GDM1 (cell line): Measurements from ENCODE around the gene MAB21L3.

Experiments
- DNase-seq: peaks from one replicate; lab custom pipeline; 2025; lab: John Stamatoyannopoulos, UW

The MAB21L3 gene

DNA sequence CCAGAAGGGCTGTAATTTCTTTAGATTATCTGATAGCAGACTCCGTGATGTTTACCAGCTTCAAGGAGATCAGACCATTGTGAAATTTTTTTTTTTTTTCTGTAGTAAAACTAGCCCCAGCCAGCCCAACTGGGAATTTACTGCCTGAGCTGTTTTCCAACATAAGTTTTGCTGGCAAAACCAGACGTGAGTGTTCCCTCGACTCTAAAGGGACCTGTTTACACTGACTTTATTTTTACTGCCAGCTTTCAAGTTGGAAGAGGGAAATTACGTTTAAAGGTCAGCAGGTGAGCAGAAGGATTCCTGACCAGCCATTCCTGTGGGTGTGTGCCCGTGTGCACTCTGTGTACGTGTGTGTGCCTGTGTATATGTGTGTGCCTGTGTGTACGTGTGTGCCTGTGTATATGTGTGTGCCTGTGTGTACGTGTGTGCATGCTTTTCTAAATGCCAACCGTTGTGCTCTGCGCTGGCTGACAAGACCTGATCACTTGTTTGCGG lies 374 bp downstream of the MAB21L3 start:
- DNase-seq: no peak

DNA sequence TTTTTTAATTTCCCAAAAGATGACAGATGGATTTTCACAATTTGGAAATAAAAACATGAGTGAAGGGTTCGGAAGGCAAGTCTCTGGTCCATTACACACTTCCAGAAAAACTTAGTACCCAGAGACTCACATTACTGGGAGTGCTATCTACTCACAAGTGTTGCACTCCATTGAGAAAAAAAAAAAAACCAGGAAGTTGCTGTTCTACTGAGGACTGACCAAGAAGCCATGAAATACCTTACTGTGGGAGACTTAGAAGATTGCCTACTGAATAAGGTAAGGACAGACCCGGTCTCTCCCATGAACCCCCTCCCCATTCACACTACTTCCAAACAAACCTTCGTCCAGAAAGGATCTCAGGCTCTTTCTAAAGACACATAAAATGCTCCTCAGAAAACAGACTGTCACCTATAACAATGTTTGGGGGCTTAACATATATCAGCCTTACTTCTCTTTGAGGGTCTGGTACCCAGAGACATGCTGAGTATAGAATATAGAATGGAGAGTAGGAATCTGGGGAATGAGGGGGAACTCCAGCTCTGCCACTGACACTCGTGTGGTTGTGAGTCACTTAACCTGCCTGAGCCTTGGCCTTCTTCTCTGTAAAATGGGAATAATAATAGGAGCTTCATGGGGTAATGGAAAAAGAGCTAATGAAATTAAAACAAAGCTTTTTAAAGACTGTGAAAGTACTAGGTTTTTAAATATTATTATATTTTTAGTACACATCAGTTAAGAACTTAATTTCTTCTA lies 1.4 kb downstream of the MAB21L3 start:
- no peak for DNase-seq

DNA sequence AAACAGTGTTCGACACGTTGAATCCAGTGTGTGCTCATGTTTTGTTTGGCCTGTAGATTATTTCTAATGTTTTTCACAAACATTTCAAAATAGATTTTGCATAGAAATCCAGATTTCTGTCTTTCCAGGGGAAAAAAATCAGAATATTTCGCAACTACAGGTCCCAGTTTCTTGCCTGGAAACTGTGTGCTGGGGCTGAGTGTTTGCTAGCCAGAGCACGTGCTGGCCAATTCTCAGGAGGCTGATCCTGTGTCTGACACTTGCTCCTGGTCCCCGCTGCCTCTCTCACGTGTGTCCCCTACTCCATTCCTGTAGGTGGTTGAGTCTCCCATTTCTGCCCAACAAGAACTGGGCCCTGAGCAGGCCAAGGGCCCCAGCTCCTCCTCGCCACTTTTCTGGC lies 2.4 kb downstream of the MAB21L3 start:
- no peak for DNase-seq

DNA sequence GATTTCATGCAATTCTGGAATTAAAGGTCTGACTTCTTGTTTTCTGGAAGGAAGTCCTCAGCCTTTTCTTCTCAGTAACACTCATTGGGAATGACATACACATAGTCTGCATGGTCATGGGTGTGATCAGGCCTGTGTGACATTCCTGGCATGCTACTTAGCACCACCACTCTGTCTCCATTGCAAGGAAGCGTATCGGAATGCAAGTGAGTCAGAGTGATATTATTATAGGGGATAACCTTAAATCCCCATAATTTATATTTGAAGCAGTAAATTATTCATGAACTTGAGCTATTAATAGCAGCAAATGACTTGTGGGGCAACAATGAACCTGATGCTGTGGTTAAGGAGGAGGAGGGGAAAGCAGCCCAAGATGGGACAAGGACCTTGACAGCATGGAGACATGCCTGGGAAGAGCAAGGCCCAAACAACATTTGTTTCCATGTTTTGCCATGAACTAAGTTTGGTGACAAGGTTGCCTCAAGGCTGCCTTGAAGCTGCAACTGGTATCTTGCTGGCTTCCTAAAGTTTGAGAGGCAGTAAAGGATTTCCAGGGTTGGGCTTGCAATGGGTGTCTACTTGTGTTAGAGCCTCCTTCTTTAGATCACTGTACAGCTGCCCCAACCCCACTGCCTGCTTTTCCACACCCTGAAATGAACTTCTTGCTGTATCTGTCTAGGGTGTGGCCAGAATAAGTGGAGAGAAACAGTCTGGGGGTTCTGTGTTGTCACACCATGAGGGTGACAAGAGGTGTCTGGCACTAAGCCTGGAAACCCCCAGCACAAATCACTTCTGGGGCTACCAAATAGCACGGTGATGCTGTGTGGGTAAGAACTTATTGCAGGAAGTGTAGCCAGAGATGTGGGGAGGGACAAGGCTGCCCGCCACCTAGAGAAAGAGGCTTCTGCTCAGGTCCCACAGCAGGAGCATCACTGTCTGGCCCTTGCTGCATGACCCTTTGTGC lies 4.6 kb downstream of the MAB21L3 start:
- DNase-seq: no peak

DNA sequence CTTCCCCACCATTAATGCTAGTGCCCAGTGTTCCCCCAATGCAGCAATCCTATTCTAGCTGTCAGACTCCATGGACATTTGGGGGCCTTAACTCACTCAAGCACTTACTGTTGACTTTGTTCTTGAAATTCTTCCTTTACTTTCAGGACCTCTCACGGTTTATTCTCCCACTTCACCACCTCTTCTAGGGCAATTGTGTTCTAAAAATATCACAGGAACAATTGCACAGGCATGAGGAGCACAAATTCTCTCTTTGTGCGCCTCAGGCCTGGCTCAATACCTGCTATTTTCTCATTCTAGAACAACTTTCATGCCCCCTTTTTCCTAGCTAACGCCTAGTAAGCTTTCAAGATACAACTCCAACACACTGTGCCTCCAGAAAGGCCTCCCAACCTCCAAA lies 7.3 kb downstream of the MAB21L3 start:
- no peak for DNase-seq

DNA sequence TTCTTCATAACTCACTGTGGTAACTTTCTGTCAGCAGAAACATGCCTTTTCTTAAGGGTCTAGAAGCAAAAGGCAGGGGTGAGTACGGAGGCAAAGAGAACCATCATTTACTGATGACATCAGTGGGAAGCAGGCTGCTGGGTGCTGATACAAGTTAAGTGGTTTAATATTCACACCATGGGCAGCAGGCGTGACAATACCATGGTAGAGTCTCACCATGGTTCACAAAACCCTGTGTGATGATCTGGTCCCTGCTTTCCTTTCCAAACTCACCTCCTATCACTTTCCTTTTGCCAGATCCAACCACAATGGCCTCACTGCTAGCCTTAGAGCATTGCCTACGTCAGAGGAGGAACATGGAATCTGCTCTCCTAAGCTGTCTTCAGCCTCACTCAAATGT lies 8.7 kb downstream of the MAB21L3 start:
- no peak for DNase-seq

DNA sequence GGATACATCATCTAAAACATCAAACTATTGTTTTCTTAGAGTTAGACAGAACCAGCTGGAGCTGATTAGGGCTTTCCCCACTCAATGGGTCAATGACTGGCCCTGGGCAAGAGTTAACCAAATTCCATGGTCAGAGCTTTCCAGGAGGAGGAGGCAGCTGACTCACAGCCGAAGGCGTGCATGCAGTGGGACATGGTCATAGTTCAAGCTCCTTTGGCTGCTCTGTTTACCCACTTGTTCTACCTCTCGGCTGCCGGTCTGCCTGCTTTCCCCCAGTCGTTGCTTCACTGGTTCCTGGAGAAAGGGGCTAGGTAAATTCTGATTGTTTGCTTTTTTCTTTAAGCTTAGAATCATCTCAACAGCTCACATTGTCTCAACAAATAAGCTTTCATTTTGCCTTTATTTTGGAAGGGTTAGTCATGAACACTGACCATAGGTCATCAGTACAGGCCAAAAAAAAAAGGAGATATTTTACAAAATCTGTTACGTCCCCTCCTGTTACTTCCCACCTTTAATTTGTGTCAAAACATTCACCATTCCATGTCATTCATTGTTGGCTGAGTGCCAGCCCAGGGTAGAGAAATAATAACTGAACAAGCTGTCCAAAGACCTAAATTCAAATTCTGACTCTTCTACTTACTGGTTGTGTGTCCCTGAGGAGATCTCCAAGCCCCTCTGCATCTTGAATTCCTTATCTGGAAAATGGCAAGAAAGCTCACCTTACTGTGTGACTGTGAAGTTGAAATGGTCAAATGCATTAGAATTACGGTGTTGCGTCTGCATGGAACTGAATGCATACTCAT lies 12.0 kb downstream of the MAB21L3 start:
- no peak for DNase-seq

DNA sequence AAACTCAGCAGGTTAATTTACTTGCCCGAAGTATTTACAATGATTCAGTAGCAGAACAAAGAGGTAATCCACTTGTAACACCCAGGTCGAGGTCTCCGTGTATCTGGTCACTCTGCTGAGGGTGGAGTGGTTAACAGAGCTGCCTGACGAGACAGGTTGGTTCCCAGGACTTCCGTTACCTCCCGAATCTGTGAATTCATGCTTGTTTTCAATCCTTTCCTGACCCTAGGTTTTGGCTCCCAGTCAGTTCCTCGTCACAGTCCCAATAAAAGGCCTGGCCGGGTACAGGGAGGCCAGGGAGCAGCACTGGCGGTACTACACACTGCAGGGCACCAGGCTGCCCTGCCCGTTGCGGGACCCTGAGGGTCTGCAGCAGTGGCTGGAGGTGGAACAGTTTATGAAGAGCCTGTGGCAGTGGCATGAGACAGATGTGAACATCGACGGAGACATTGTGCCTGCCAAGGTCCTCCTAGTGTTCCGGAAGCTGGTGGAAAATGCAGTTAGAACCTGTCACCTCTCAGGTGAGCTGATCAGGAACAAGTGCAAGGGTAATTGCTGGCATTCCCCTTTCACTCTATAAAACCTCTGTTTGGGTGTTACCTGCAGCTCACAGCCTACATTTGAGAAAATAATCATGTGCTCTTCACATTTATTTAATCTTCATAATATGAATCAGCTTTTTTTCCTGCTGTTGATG lies 12.8 kb downstream of the MAB21L3 start:
- no peak for DNase-seq

DNA sequence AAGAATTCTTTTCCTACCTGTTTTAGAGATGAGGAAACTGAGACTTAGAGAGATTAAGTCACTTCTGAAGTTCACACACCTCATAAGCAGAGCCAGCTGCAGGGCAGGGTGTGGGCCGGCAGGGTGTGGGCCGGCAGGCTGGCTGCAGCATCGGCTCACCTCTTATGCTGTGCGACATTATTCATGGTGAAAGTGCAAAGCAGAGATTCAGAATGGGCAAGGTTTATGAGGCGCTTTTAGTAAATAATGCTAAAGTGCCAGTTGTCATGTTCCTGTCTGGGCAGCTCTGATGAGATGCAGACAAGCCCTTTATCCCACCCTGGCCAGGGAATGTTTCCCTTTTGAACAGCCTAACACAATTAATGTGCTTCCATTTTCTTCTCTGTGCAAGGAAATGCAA lies 14.6 kb downstream of the MAB21L3 start:
- DNase-seq: no peak

DNA sequence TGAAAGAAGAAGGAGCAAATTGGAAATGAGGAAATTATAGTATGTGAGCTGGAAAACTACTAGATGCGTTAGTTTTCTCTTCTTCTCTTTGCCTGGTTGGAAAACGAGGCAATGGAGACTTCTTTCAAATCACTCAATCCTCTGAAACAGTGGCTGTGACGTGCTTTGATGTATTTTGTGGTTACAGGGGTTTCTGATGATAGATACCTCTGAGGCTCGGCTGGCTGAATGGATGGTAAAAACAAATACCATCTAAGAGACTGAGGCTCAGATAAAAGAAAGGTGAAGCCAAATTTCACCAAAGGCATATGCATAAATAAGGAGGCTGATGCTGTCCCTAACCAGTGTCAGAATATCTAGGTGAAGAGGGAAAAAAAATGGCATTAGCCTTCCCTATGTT lies 15.1 kb downstream of the MAB21L3 start:
- no peak for DNase-seq

DNA sequence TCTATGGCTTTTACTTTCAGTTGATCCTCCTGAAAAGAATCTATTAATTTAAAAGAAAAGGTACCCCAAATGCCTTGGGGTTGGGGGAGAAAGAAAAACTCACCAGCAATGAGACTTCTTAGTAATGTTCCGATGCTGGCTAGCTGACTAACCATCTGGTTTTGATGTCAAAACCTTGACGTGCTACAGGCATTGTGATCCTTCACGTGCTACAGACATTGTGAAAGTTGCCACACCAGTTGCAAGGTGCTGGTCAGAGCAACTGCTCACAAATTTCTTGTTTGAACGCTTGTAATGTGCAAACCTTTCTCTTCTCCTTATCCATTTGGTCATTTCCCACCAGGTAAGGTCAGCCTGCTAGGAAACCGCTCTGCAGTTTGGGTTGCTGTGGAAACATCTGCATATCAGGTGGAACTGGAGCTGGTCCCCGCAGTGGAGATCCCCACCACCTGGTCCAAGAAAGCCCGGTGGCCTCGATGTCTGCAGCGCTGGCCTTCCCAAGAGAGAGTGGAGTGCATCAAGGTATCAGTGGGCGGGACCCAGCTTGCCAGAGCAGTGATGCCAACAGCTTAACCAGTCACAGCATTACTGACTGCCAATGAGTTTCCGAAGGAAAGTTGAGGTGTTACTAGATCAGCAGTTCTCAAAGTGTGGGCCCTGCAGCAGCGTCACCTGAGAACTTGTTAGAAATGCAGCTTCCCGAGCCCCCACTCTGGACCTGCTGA lies 16.1 kb downstream of the MAB21L3 start:
- no peak for DNase-seq

DNA sequence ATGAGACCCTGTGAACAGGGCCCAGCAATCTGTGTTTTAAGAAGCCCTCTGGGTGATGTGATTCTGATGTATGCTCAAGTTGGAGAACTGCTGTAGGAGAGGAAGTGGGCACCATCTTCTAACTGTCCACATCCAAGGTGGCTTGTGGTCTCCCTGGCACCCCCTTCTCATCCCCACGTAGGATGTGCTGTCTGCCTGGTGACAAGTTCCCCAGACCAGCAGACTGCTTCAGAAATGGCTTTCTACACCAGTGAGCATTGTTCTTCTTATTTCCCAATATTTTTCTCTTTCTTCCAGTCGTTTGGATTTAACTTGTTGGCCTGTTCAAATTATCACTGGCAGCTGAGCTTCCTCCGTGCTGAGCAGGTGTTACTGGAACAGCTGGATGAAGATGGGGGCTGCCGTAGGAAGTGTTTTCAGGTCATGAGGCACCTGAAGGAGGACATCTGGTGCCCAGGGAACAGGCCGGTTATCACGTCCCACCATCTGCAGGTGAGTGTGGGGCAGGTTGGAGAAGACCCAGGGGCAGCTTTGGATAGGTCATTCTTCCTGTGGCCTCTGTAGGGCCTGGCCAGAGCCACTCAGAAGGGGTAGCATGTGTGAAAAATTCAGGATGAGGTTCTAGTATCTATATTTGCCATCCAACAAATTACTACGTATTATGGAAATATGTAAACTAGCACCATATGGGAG lies 16.8 kb downstream of the MAB21L3 start:
- no peak for DNase-seq

DNA sequence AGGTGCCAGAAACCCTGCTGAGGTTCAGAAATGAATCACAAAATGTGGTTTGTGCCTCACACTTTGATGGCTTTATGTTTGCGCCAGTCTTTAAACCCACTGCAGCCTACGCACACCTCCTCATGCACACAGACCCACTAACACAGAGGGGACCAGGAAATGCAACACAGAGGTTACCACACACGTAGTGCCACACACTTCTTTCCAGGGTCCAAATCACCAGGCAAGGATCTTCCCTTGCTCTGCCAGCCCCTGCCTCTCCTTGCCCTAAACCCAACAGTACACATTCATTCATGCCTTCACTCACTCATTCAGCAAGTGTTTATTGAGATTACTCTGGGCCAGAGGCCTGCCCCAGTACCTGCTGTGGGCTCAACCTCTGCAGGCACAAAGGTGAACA lies 17.5 kb downstream of the MAB21L3 start:
- no peak for DNase-seq

DNA sequence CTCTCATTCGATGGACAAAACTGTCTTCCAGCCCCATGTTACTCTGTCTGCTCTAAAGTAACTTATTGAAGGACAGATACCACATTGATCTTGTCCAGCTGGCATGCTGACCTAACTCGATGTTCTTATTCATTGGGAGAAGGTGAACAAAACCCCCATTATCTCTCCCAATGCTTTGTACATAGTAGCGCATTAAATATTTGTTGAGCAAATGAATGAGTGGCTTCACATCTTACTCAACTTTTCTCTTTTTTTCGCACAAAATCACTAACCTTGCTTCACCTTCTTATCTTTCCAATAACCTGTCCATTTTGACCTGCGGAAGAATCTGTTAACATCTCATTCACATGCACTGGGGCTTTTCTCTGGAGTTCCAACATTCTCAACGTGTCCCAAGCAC lies 18.3 kb downstream of the MAB21L3 start:
- DNase-seq: no peak

DNA sequence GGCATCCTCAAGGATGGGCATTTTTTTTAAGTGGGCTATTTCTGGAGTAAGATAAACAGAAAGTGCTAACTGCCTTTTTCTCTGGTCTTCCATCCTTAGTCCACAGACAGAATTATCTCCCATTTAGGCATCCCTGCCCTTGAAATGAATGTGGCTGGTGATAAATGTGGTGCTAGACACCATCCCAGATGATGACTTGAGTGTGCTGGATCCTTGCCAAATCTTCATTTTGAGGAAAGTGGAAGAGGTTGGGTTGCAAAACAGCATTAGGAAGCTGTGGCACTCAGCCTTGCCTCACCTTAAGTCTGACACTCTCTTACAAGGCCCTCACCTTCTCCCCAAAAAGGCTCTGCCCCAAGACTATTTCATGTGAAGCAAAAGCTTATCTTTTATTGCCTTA lies 19.2 kb downstream of the MAB21L3 start:
- DNase-seq: no peak

DNA sequence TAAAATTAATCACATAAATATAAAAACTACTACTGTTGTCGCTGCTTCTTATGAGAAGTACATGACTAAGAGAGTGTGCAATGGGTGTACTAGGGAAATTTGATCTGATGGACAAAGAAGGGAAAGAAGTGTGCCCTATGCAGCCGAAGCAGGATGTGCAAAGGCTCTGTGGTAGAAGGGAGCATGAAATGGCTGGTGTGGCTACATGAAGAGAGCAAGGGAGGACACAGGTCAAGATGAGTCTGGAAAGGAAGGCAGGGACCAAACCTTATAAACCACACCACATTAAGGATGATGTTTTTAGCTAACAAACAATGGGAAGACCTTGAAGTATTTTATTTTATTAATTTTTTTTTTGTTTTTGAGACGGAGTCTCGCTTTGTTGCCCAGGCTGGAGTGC lies 20.0 kb downstream of the MAB21L3 start:
- no peak for DNase-seq

DNA sequence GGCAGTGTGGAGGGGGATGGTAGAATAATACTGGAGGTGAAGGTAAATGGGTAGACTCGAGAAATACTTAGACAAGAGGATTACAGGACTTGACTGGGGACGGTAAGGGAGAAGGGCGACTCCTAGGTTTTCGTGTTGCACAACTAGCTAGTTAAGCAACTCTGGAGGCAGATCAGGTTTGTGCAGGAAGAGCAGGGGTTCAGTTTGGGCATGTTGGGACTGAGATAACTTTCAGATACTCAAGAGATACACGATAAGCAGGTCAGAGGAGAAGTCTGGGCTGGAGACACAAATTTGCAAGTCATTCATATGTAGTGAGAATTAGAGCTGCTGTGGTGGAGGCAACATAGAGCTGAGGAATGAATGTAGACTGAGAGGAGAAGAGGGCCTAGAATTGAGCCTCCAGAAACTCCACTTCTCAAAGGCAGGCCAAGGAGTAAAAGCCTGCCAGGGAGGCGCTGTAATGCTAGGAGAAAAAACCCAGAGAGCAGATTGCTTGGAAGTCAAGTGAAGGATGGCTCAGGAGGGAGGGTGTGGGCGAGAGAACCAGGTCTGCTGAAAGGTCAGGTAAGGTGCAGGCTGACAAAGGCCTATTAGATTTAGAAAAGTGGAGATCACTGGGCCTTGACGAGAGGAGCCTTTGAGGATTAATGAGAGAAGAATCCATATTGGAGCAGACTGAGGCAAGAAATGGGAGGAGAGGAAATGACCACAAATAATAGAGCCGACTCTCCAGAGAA lies 20.8 kb downstream of the MAB21L3 start:
- DNase-seq: no peak

DNA sequence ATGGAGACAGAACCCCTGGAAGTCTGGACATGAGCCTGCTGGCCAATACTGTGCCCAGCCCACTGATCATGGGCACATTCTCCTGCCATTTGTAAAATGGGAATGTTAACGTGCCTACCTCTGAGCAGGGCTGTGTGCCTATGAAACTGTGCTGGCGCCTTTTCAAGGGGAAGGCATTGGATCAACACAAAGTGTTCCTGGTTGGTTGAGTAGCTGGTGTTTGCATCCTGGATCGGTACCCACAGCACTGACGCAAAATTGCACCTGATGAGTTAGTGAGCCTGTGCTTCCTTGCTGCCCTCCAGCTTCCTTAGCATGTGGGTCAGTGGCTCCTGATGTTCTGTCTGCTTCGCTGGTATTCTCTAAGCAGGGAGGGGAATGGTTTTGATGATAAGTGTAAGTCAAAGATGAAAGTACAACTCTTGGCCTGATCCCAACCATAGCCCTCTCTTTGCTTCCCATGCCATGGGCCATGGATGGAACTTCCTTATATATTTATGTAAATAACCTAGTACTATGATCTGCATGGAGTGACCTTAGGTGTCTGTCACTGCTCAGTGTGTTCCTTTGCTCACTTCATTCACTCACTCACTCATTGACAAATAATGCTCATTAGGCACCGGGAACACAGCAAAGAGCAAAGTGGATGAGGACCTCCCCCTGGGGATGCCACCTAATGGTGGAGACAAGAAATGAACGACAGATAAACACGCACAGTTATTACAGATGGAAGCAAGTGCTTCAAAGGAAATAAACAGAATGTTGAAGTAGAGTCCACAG lies 22.7 kb downstream of the MAB21L3 start:
- no peak for DNase-seq

DNA sequence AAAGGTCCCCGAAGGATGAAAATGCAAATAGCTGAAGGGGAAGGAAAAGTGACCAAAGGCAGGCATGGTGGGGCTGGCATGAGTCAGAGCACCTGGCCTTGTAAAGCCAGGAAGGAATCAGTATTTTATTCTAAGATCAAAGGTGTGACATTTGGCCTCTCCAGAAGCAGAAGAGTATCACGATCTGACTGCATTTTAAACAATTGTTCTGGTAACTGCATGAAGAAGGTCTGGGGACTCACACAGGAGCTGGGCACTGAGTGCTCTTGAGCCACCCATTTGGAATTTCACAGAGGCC lies 23.2 kb downstream of the MAB21L3 start:
- DNase-seq: no peak
